K562 (cell line): ENCODE data around the gene B4GALT5. TPM values are rescaled to one million over a fixed set of nuclear protein-coding genes. Genes with fewer than 3 reads are reported as not detected.
"Not testable (repeated sequence)": the region's sequence is repeated elsewhere in the genome, so short reads cannot be mapped to it uniquely, and the experiment has no call there.

Experiments used
- ATAC-seq: fragments of 200-7000 bp; cut with Tn5 transposase; 3 replicates; pipeline ENCODE4 v1.9.1; 2020; ENCODE audit warnings: moderate library complexity
- BruUV-seq: library from RNA; stranded (reverse); fragments of 400-500 nt; replicated peaks from 2 replicates; lab custom pipeline; 2021; lab: Mats Ljungman, UMichigan
- CTCF ChIA-PET: fragments of 300-600 bp; formaldehyde crosslinking; extraction: SDS; loops from one replicate; lab custom pipeline; 2021; ENCODE audit warnings: low intra/inter-chr PET ratio; lab: Yijun Ruan, JAX
- POLR2A ChIA-PET: fragments of 300-600, 350-650 bp; sonication (Branson Sonifier 250); formaldehyde crosslinking; extraction: SDS; loops from one replicate; lab custom pipeline; 2021; ENCODE audit warnings: antibody characterized with exemption, inconsistent platforms; lab: Yijun Ruan, JAX
- DNase-seq, 4 experiments: peaks; one replicate each; pipeline versions ENCODE4 v3.0.0 to v3.0.0-alpha.2; 2011 to 2018; ENCODE audit warnings: low spot score in 3 of 4, mixed read lengths in 3 of 4; ENCODE audit errors: extremely low read depth in 1 of 4
- FAIRE-seq: peaks from 2 replicates; lab custom pipeline; 2011; peaks lifted over from hg19 to GRCh38; lab: Jason Lieb, UNC
- H2AFZ ChIP-seq: 2 replicates; pipeline ENCODE4 v1.6.0; 2011; ENCODE audit warnings: low read depth, low read length, control low read depth, inconsistent platforms
- H3K27ac ChIP-seq: fragments of 200-600 bp; 3 replicates; pipeline ENCODE4 v1.8.0; 2011; ENCODE audit warnings: low read depth, mild to moderate bottlenecking, control low read depth, inconsistent platforms, low read length, moderate library complexity, mixed read lengths; ENCODE audit errors: extremely low read depth
- H3K27me3 ChIP-seq, 2 experiments: fragments of 300-600 bp in 1 of 2; 2 replicates in 1 of 2; 3 replicates in 1 of 2; pipeline versions ENCODE4 v1.6.0 to v1.8.0; 2011; ENCODE audit warnings: inconsistent platforms in 2 of 2, low read length in 2 of 2, mild to moderate bottlenecking in 1 of 2, mixed read lengths in 1 of 2, moderate library complexity in 1 of 2; ENCODE audit not compliant: control insufficient read depth in 2 of 2, insufficient read depth in 2 of 2
- H3K36me3 ChIP-seq: fragments of 300-600 bp; 3 replicates; pipeline ENCODE4 v1.8.0; 2011; ENCODE audit warnings: mild to moderate bottlenecking, low read length, inconsistent platforms; ENCODE audit not compliant: control insufficient read depth, insufficient read depth
- H3K4me1 ChIP-seq, 2 experiments: fragments of 200-600 bp in 1 of 2; replicated peaks in 1 of 2; 2 replicates in 1 of 2; 3 replicates in 1 of 2; pipeline versions ENCODE4 v1.5.1 to v1.8.0; 2011; ENCODE audit warnings: inconsistent platforms in 2 of 2, low read length in 2 of 2, mild to moderate bottlenecking in 1 of 2, mixed read lengths in 1 of 2, moderate library complexity in 1 of 2; ENCODE audit not compliant: control insufficient read depth in 2 of 2, insufficient read depth in 2 of 2
- H3K4me2 ChIP-seq: 2 replicates; pipeline ENCODE4 v1.6.1; 2011; ENCODE audit warnings: low read length, control low read depth, inconsistent platforms, mixed read lengths; ENCODE audit not compliant: insufficient read depth
- H3K4me3 ChIP-seq: fragments of 200-600 bp; sonication (generic), shearing (Covaris generic); 2 replicates; pipeline ENCODE4 v1.5.1; 2016; ENCODE audit warnings: control low read depth, inconsistent platforms
- H3K79me2 ChIP-seq: fragments of 200-600 bp; 3 replicates; pipeline ENCODE4 v1.8.0; 2011; ENCODE audit warnings: low read length, inconsistent platforms; ENCODE audit not compliant: control insufficient read depth, insufficient read depth
- H3K9ac ChIP-seq, 2 experiments: 2 replicates each; pipeline versions ENCODE4 v1.6.0 to v1.6.1; 2011; ENCODE audit warnings: low read depth in 2 of 2, low read length in 2 of 2, control low read depth in 1 of 2, inconsistent platforms in 1 of 2, mild to moderate bottlenecking in 1 of 2, mixed read lengths in 1 of 2; ENCODE audit not compliant: insufficient read depth in 1 of 2
- H3K9me1 ChIP-seq: one replicate; pipeline ENCODE4 v1.6.0; 2011; ENCODE audit warnings: inconsistent platforms, mild to moderate bottlenecking, low read length, moderate library complexity; ENCODE audit not compliant: control insufficient read depth, insufficient read depth
- H3K9me3 ChIP-seq: replicated peaks from 2 replicates; pipeline ENCODE4 v1.5.1; 2011; ENCODE audit warnings: low read depth, low read length, inconsistent platforms; ENCODE audit not compliant: control insufficient read depth, insufficient read depth
- H4K20me1 ChIP-seq: replicated peaks from 2 replicates; pipeline ENCODE4 v1.6.1; 2011; ENCODE audit warnings: low read length, inconsistent platforms, mixed read lengths; ENCODE audit not compliant: control insufficient read depth, insufficient read depth
- PYGO2 ChIP-seq: fragments of 450-650 bp; IDR thresholded peaks from 2 replicates; pipeline ENCODE4 v1.6.1; 2016; ENCODE audit warnings: mild to moderate bottlenecking, missing genetic modification characterization, moderate library complexity, missing compliant biosample characterization
- TOE1 ChIP-seq, 2 experiments: fragments of 450-650 bp in 1 of 2; sonication (generic) in 1 of 2; formaldehyde crosslinking in 1 of 2; IDR thresholded peaks; 2 replicates each; pipeline versions ENCODE4 v1.7.1 to v1.8.0; 2016 to 2022; ENCODE audit warnings: borderline replicate concordance in 2 of 2, mild to moderate bottlenecking in 2 of 2, antibody characterized with exemption in 1 of 2, inconsistent platforms in 1 of 2, low read depth in 1 of 2, missing genetic modification reagents in 1 of 2, moderate library complexity in 1 of 2
- VEZF1 ChIP-seq: fragments of 200-800 bp; sonication (Bioruptor generic); IDR thresholded peaks from 2 replicates; pipeline ENCODE4 v1.6.1; 2017; ENCODE audit warnings: missing genetic modification characterization, missing compliant biosample characterization
- WGBS: fragments of 100-300 bp; shearing (Covaris generic); methylation state at CpG from one replicate; pipeline ENCODE4 v1.1.6; 2016; ENCODE audit warnings: low coverage, mixed read lengths; ENCODE audit not compliant: insufficient coverage; ENCODE audit errors: missing lambda C conversion rate; 5-methylcytosine and 5-hydroxymethylcytosine counted together
- in situ Hi-C: fragments of 300-500 bp; cut with MboI; formaldehyde crosslinking; loops from 4 replicates; pipeline ENCODE4 v1.15.0; 2018; ENCODE audit warnings: inconsistent platforms, mixed read lengths
- intact Hi-C: fragments of 100-400 bp; cut with micrococcal nuclease; formaldehyde crosslinking; loops from 2 replicates; pipeline ENCODE4 v1.14.2; 2022
- polyA plus RNA-seq, 8 experiments: library from polyadenylated mRNA; depleted of rRNA in 4 of 8; stranded (reverse) in 5 of 8; unstranded in 3 of 8; fragments of >200 nt; fragmentation: Nextera tagmentation in 2 of 8; fragmentation: Illumina TruSeq in 1 of 8; extraction: Ambion mirVana in 2 of 8; extraction: Trizol in 1 of 8; gene quantifications; 2 replicates each; pipeline versions ENCODE4 v1.2.1 to v1.2.3, GENCODE V29; 2011 to 2014; ENCODE audit warnings: inconsistent platforms in 1 of 8, missing spikeins in 1 of 8
- total RNA-seq, 7 experiments: library from RNA; depleted of rRNA in 6 of 7; stranded (reverse); fragments of >200 nt in 6 of 7; fragmentation: Illumina TruSeq in 2 of 7; extraction: Trizol in 2 of 7; gene quantifications; 2 replicates each; pipeline versions ENCODE4 v1.2.1 to v1.2.3, GENCODE V29; 2011 to 2021; ENCODE audit warnings: low replicate concordance in 1 of 7

Gene B4GALT5
- total and polyA plus RNA-seq, 9 of the 15 experiments (the other 6 are each of a cell fraction or from before 2014, with no cell fraction given), result 8.5 to 32.6 (median 23.4) TPM

- peak; percentile 54; the same call in 1 of the 2 replicates for TF ChIP-seq VEZF1 (CRISPR knock-in tag)
- TF ChIP-seq PYGO2, result no peak
- TF ChIP-seq TOE1 (IDR thresholded peaks at IDR 0.05; ENCODE audit: borderline replicate concordance), result 0 out of 2 replicates have a peak, but pooled peaks have one; percentile 40
- no peak for TF ChIP-seq TOE1 (CRISPR knock-in tag; IDR thresholded peaks at IDR 0.05; ENCODE audit: borderline replicate concordance, low read depth)
Measured at GRCh38 chr20:49706630-49707091, 7.0 kb downstream of the B4GALT5 start (continued).

- Histone ChIP-seq H3K27ac (0 out of 3 replicates have a peak overlapping the region, but pooled peaks have one; percentile 7), H3K79me2 (peaks cover 96% of the 10 kb centered on the region), H3K4me1 (peaks cover 23 to 33% of the 10 kb centered on the region in 2 experiments), H3K36me3 (peaks cover 14% of the 10 kb centered on the region)
- DNase-seq, in situ Hi-C loops, H3K9me3 ChIP-seq, H3K27me3 ChIP-seq, H4K20me1 ChIP-seq, intact Hi-C loops, ATAC-seq, H2AFZ ChIP-seq, H3K4me2 ChIP-seq, H3K9ac ChIP-seq, H3K4me3 ChIP-seq, FAIRE-seq, H3K9me1 ChIP-seq, BruUV-seq: not testable (repeated sequence)
- ChIA-PET CTCF (interaction anchor here (0.7 kb wide), 1 partner anchor 10 kb away, joined by 3 read pairs; no protein-coding TSS in a partner anchor), POLR2A (interaction anchor here (0.6 to 1.5 kb wide), 6 partner anchors 9 to 62 kb away, joined by 3 to 5 read pairs (median 4); no protein-coding TSS in a partner anchor)
- 81% methylated on average over 4 of the region's 5 CpGs for WGBS
Measured at GRCh38 chr20:49705893-49706292, 7.8 kb downstream of the B4GALT5 start.
